Psoas muscle (tissue), 8 donors: ENCODE data around the gene HELZ2. TPM values are rescaled to one million over a fixed set of nuclear protein-coding genes. Genes with fewer than 3 reads are reported as not detected.
"Not testable (repeated sequence)": the region's sequence is repeated elsewhere in the genome, so short reads cannot be mapped to it uniquely, and the experiment has no call there.

ENCODE experiments used
- ATAC-seq, 4 donors: fragments of 200-7000 bp; cut with Tn5 transposase; one replicate each; pipeline ENCODE4 v1.9.1; 2020; ENCODE audit warnings: moderate library complexity in 3 of 4, mild to moderate bottlenecking in 2 of 4
- DNase-seq, 2 donors: peaks; one replicate each; pipeline ENCODE4 v3.0.0-alpha.2; 2020
- H3K27ac ChIP-seq: fragments of 200-600 bp; one replicate; pipeline ENCODE4 v1.8.0; 2022
- H3K27me3 ChIP-seq, 3 donors: fragments of 200-600 bp in 1 of 3; one replicate each; pipeline versions ENCODE4 v1.6.1 to v1.8.0; 2013 to 2022; ENCODE audit warnings: low read length in 2 of 3, mild to moderate bottlenecking in 2 of 3, moderate library complexity in 1 of 3; ENCODE audit not compliant: insufficient read depth in 3 of 3
- H3K36me3 ChIP-seq, 2 donors: fragments of 200-600 bp in 1 of 2; one replicate each; pipeline versions ENCODE4 v1.6.1 to v1.8.0; 2013 to 2022; ENCODE audit warnings: low read depth in 1 of 2, mild to moderate bottlenecking in 1 of 2, moderate library complexity in 1 of 2; ENCODE audit not compliant: insufficient read depth in 1 of 2
- H3K4me1 ChIP-seq: fragments of 200-600 bp; one replicate; pipeline ENCODE4 v1.8.0; 2022
- H3K4me3 ChIP-seq: fragments of 200-600 bp; one replicate; pipeline ENCODE4 v1.8.0; 2022; ENCODE audit warnings: mild to moderate bottlenecking
- H3K9me3 ChIP-seq: fragments of 200-600 bp; one replicate; pipeline ENCODE4 v1.8.0; 2022
- CTCF ChIP-seq: fragments of 200-600 bp; IDR thresholded peaks from one replicate; pipeline ENCODE4 v1.8.0; 2022; ENCODE audit warnings: antibody characterized with exemption
- WGBS, 3 donors: extraction: QIAGEN DNeasy Blood & Tissue Kit; methylation state at CpG; one replicate each; pipeline versions ENCODE4 v1.1.6 to v1.1.7; 2013; 5-methylcytosine and 5-hydroxymethylcytosine counted together
- intact Hi-C, 2 donors: fragments of 100-400 bp; cut with DNase I; formaldehyde crosslinking; loops; one replicate each; pipeline versions ENCODE4 v1.11.0 to v1.14.2; 2022
- polyA plus RNA-seq, 3 donors: library from polyadenylated mRNA; stranded (reverse); fragments of 200-250 nt; gene quantifications; one replicate each; pipeline ENCODE4 v1.2.3, GENCODE V29; 2013
- total RNA-seq, 4 donors: library from RNA; stranded (reverse); fragmentation: NEBNext Ultra II Directional in 2 of 4; extraction: Animal tissue kit (Norgen Biotek cat#: 25700) in 2 of 4; gene quantifications; one replicate each; pipeline versions ENCODE4 v1.2.1 to v1.2.4, GENCODE V29; 2021 to 2023
- donor health status: healthy with polysubstance abuse.
- donor health status: DM: no; HTN: no; CAD: no; lungs with moderate emphysema.
- donor health status: Bipolar disorder and iron deficiency.
- donor health status: healthy.
- donor health status: DM: yes; HTN: yes; CAD: no.
- donor health status: DM: no; HTN: no; CAD: no.
- donor health status: DM: no; HTN: no; CAD: no.
- donor health status: DM: yes; HTN: yes; CAD: no.

The HELZ2 gene
- total and polyA plus RNA-seq, 7 donors: 0.82 to 8.0 (median 3.5) TPM

GRCh38 chr20:63562461-63563224 is 11.4 kb downstream of the HELZ2 start:
- Histone ChIP-seq H3K27me3 (no peaks in the 10 kb centered on the region), H3K36me3 (peaks cover 0 to 18% of the 10 kb centered on the region in 2 donors), H3K4me1 (no peaks in the 10 kb centered on the region), H3K27ac (no peak overlapping the region), H3K9me3 (no peaks in the 10 kb centered on the region), H3K4me3 (no peak overlapping the region)
- intact Hi-C loops: no loop called here
- no peak for TF ChIP-seq CTCF
- no peak for ATAC-seq
- no peak for DNase-seq
- 91 to 95% (median 92%) methylated on average over 46 to 54 of the region's 54 CpGs for WGBS, 3 donors

DNA sequence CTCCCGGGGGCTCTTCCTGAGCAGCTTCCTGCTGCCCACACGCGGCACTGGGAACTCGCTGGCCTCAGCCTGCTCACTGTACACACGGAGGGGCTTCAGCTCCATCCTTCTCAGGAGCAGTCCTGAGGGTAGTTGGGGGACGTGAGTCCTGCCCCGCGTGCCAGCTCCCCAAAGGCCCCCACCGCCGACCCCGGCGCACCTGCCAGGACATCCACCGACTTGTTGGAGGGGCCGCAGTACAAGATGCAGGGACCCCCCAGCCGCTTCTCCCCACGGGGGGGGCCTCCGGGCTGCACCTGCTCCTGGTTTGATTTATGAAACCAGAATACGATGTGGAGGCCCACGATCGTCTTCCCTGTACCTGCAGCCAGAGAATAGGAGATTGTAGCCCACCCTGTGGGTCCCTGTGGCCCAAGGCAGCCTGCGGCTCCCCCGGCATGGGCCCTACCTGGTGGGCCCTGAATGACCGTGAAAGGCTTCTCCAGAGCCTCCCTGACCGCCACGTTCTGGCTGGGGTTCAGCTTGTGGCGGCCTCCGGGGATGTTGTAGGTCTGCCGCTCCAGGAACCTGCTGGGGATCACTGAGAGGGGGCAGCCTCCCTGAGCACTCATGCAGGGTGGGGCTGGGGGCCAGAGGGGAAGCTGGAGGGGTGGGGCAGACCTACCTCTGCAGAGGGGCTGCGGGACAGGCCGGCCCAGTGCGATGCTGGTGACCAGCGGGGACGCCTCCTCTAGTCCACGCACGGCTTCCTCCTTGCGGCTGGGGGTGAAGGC is 12.2 kb downstream of the HELZ2 start:
- Histone ChIP-seq H3K4me3 (no peak overlapping the region), H3K27ac (no peak overlapping the region), H3K36me3 (peaks cover 0 to 18% of the 10 kb centered on the region in 2 donors), H3K4me1 (no peaks in the 10 kb centered on the region), H3K9me3 (no peaks in the 10 kb centered on the region), H3K27me3 (no peaks in the 10 kb centered on the region)
- ATAC-seq: no peak
- no peak for TF ChIP-seq CTCF
- DNase-seq: no peak
- WGBS, 3 donors: 84 to 89% (median 85%) methylated on average over 32 to 36 of the region's 36 CpGs
- intact Hi-C loops: no loop called here

GRCh38 chr20:63560856-63561609 is 13.0 kb downstream of the HELZ2 start:
- Histone ChIP-seq H3K4me1 (no peaks in the 10 kb centered on the region), H3K27ac (no peak overlapping the region), H3K27me3 (peaks cover 0 to 4% (median 0%) of the 10 kb centered on the region in 3 donors), H3K4me3 (no peak overlapping the region), H3K9me3 (no peaks in the 10 kb centered on the region), H3K36me3 (peaks cover 0 to 18% of the 10 kb centered on the region in 2 donors)
- DNase-seq (no peak), ATAC-seq (no peak)
- no peak for TF ChIP-seq CTCF
- intact Hi-C loops: no loop called here
- WGBS, 3 donors: 77 to 83% (median 82%) methylated on average over 26 of the region's 26 CpGs

GRCh38 chr20:63560333-63560805 is 13.7 kb downstream of the HELZ2 start:
- WGBS, 3 donors: 92 to 94% (median 93%) methylated on average over 15 to 16 of the region's 16 CpGs
- no peak for DNase-seq

DNA sequence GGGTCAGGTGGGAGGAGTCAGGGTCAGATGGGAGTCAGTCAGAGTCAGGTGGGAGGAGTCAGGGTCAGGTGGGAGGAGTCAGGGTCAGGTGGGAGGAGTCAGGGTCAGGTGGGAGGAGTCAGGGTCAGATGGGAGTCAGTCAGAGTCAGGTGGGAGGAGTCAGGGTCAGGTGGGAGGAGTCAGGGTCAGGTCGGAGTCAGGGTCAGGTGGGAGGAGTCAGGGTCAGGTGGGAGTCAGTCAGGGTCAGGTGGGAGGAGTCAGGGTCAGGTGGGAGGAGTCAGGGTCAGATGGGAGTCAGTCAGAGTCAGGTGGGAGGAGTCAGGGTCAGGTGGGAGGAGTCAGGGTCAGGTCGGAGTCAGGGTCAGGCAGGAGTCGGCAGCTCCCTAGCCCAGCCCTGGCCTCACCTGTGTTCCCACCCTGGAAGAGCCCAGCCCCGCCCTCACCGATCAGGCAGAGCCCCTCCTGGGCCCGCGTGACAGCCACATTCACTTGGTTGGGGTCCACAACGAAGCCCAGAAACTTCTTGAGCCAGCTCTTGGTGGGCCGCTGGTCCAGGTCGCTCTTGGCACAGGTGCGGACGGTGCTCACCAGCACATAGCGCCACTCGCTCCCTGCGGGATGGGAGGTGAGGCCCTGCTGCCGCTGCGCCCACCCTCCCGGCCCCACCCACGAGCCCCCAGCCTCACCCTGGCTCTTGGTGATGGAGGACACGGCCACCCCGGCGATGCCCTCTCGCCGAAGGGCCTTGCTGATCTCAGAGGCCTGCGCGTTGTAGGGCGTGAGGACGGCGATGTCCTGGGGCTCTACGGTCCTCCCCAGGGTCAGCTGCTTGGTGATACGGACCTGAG is 14.3 kb downstream of the HELZ2 start:
- H3K4me3 ChIP-seq, DNase-seq, H3K27ac ChIP-seq, intact Hi-C loops, H3K9me3 ChIP-seq, H3K4me1 ChIP-seq, ATAC-seq: not testable (repeated sequence)
- Histone ChIP-seq H3K36me3 (peaks cover 0 to 14% of the 10 kb centered on the region in 2 donors), H3K27me3 (peaks cover 0 to 12% (median 0%) of the 10 kb centered on the region in 3 donors)
- WGBS, 3 donors: 92 to 95% (median 95%) methylated on average over 29 to 30 of the region's 31 CpGs

More at GRCh38 chr20:63560333-63560805, 13.7 kb downstream of the HELZ2 start:
- H3K27ac ChIP-seq: no peak overlapping the region
- H3K4me3 ChIP-seq: no peak overlapping the region
- H3K36me3 ChIP-seq: peaks cover 0 to 18% of the 10 kb centered on the region in 2 donors
- H3K9me3 ChIP-seq: no peaks in the 10 kb centered on the region
- peaks cover 0 to 5% (median 0%) of the 10 kb centered on the region in 3 donors for H3K27me3 ChIP-seq
- TF ChIP-seq CTCF: no peak
- intact Hi-C loops: no loop called here
- no peak for ATAC-seq
- no peaks in the 10 kb centered on the region for H3K4me1 ChIP-seq
